ENCODE measurements around the gene OVCH1.
A peak's percentile ranks its signal among the peaks of the same experiment; 100 is the strongest.

The OVCH1 gene

DNA sequence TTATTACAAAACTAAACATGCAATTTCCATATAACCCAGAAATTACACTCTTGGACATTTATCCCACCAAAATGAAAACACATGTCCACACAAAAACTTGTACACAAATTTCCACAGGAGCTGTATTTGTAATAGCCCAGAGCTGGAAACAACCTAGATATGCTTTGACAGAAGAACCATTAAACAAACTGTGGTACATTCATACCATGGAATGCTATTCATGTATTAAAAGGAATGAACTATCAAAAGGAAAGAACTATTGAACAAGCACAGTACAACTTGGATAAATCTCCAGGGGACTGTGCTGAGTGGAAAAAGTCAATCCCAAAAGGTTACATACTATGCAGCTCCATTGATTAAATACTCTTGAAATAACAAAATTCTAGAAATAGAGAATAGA is 80.7 kb downstream of the OVCH1 start:
- TF ChIP-seq, protein P1, sequence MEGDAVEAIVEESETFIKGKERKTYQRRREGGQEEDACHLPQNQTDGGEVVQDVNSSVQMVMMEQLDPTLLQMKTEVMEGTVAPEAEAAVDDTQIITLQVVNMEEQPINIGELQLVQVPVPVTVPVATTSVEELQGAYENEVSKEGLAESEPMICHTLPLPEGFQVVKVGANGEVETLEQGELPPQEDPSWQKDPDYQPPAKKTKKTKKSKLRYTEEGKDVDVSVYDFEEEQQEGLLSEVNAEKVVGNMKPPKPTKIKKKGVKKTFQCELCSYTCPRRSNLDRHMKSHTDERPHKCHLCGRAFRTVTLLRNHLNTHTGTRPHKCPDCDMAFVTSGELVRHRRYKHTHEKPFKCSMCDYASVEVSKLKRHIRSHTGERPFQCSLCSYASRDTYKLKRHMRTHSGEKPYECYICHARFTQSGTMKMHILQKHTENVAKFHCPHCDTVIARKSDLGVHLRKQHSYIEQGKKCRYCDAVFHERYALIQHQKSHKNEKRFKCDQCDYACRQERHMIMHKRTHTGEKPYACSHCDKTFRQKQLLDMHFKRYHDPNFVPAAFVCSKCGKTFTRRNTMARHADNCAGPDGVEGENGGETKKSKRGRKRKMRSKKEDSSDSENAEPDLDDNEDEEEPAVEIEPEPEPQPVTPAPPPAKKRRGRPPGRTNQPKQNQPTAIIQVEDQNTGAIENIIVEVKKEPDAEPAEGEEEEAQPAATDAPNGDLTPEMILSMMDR (IDR thresholded peaks at IDR 0.05; ENCODE audit: insufficient read depth, low read length, missing control alignments): no peak
- no peak for DNase-seq (ENCODE audit: low read depth, low spot score)
- CTCF ChIA-PET: no interaction called here
- H3K4me3 ChIP-seq (ENCODE audit: low read depth, low read length): no peak overlapping the region
- POLR2A ChIA-PET: no interaction called here

DNA sequence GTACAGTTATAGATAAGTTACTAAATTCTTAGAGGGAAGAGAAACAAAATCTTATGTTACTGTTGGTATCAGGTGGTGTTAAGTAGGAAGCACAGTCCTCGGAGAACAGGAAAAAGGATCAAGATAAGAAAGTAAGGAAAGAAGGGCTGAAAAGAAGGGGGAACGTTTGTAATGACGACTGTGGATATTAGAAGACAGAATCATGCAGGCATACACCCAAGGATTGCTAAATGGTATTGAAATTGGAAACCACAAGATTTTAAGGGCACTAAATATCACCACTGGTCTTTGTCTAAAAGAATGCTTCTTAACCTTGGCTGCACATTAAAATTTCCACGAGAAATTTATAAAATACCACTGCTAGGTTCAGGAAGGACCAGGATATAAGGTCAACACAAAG is 82.4 kb downstream of the OVCH1 start:
- DNase-seq (ENCODE audit: low read depth, low spot score): no peak
- TF ChIP-seq, protein P1 (IDR thresholded peaks at IDR 0.05; ENCODE audit: insufficient read depth, low read length, missing control alignments): no peak
- H3K4me3 ChIP-seq (ENCODE audit: low read depth, low read length): no peak overlapping the region
- CTCF ChIA-PET: no interaction called here
- POLR2A ChIA-PET: no interaction called here

DNA sequence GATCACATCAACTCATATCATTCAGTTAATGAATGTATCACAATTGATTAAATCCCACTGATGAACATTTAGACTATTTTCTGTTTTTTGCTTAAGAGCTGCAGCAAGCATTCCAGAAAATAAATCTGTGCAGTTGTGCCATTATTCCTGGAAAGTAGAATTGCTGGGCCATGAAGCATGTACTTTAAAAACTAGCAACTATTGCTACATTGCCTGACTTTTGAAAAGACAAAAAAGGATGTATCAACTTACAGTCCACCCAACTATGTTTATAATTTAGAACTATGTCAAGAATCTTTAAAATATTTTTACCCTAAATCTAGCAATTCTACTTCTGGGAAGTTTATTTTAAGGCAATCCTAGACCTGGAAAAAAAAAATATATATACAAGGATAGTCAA is 83.1 kb downstream of the OVCH1 start:
- POLR2A ChIA-PET: no interaction called here
- peak; percentile 1 for DNase-seq (ENCODE audit: low read depth, low spot score)

DNA sequence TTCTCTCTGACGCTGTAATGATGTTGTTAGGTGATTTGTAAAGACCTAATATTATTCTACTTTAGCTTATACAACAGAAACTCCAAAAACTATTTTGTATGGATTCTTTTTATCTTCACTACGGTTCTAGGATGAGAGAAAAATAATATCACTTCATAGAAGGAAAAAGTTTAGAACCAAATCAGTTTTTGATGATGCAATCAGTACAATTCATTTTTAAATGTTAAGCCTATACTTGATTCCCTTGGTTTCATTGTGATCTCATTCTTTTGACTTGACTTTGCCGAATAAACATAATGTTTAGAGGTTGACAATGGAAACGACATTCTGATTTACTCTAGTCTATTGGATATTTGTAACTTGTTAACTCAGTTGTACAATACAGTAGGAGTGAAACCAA is 91.9 kb downstream of the OVCH1 start:
- no peak for DNase-seq (ENCODE audit: low read depth, low spot score)
- no peak overlapping the region for H3K4me3 ChIP-seq (ENCODE audit: low read depth, low read length)
- TF ChIP-seq, protein P1 (IDR thresholded peaks at IDR 0.05; ENCODE audit: insufficient read depth, low read length, missing control alignments): no peak
- CTCF ChIA-PET: no interaction called here
- POLR2A ChIA-PET: no interaction called here

More for the DNA sequence above, 83.1 kb downstream of the OVCH1 start:
- TF ChIP-seq, protein P1 (IDR thresholded peaks at IDR 0.05; ENCODE audit: insufficient read depth, low read length, missing control alignments): no peak
- H3K4me3 ChIP-seq (ENCODE audit: low read depth, low read length): no peak overlapping the region
- CTCF ChIA-PET: no interaction called here

DNA sequence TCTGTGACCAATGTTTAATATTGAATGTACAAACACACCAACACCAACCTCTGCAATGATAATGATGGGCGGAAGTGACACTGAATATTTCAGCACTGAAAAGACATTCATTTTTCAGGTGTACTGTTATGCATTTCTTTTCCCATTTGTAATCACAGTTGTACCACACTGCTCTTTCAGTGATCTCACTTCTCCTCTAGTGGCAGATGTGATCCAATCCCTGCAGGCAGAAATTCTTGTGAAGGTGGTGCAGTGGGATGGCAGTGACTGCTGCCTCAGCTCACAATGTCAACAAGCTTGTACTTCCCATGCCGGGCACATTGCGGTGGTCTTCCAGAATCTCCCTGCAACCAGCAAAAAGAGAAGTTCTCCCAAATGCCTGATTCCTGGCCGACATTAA is 93.5 kb downstream of the OVCH1 start:
- POLR2A ChIA-PET: no interaction called here
- TF ChIP-seq, protein P1 (IDR thresholded peaks at IDR 0.05; ENCODE audit: insufficient read depth, low read length, missing control alignments): no peak
- CTCF ChIA-PET: no interaction called here
- DNase-seq (ENCODE audit: low read depth, low spot score): no peak
- no peak overlapping the region for H3K4me3 ChIP-seq (ENCODE audit: low read depth, low read length)

DNA sequence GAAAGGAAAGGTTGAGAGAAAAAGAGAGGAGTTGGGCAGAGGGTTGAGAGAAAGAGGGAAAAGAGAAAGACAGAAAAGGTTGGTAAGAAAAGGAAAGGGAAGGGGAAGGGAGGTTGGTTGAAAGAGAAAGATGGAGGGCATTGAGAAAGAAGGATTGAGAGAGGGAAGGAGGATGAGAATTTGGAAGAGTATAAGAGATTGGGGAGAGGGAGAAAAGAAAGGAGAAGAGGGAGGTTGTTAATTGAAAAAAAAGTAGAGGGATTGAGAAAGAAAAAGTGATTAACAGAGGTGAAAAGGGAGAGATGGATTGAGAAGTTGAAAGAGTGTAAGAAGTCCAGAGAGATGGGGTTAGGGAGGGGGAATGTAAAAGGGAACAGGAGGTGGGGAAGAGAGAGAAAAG is 95.0 kb downstream of the OVCH1 start:
- no peak overlapping the region for H3K4me3 ChIP-seq (ENCODE audit: low read depth, low read length)
- POLR2A ChIA-PET: no interaction called here
- CTCF ChIA-PET: no interaction called here
- no peak for DNase-seq (ENCODE audit: low read depth, low spot score)
- TF ChIP-seq, protein P1 (IDR thresholded peaks at IDR 0.05; ENCODE audit: insufficient read depth, low read length, missing control alignments): no peak
